ENCODE results near the gene FGD4. TPM values are rescaled to one million over a fixed set of nuclear protein-coding genes. Genes with fewer than 3 reads are reported as not detected.

FGD4 gene
- total RNA-seq, 4 donors from 2014 or later: 21.4 to 33.0 (median 26.9) TPM

GRCh38 chr12:32467959-32468863 lies 68.9 kb downstream of the FGD4 start:
- intact Hi-C loops (cut with DNase I): no loop called here
- DNase-seq (ENCODE audit: extremely low spot score): no peak

GRCh38 chr12:32470936-32471470 lies 71.6 kb downstream of the FGD4 start:
- Histone ChIP-seq H3K36me3 (no peaks in the 10 kb centered on the region), H3K27ac (replicated peaks in 1 of 4) (no peak overlapping the region), H3K4me1 (peaks cover 7 to 12% (median 8%) of the 10 kb centered on the region in 4 donors), H3K9me3 (no peaks in the 10 kb centered on the region), H3K27me3 (no peaks in the 10 kb centered on the region), H3K4me3 (no peak overlapping the region)
- WGBS: 89% methylated on average over 3 of the region's 3 CpGs
- no peak for DNase-seq (ENCODE audit: extremely low spot score)
- intact Hi-C loops (cut with DNase I): no loop called here
- no peak for TF ChIP-seq CTCF (IDR thresholded peaks at IDR 0.05)
- no peak for TF ChIP-seq POLR2AphosphoS5 (IDR thresholded peaks at IDR 0.05)
- TF ChIP-seq POLR2A (IDR thresholded peaks at IDR 0.05; ENCODE audit: low read depth): no peak
- TF ChIP-seq EP300 (IDR thresholded peaks at IDR 0.05): no peak

More at GRCh38 chr12:32467959-32468863, 68.9 kb downstream of the FGD4 start:
- no peak for TF ChIP-seq EP300 (IDR thresholded peaks at IDR 0.05)
- no peak for TF ChIP-seq POLR2A (IDR thresholded peaks at IDR 0.05; ENCODE audit: low read depth)
- no peak for TF ChIP-seq CTCF (IDR thresholded peaks at IDR 0.05)
- TF ChIP-seq POLR2AphosphoS5 (IDR thresholded peaks at IDR 0.05): no peak
- Histone ChIP-seq H3K27ac (replicated peaks in 1 of 4) (no peak overlapping the region), H3K9me3 (no peaks in the 10 kb centered on the region), H3K4me3 (no peak overlapping the region), H3K36me3 (no peaks in the 10 kb centered on the region), H3K4me1 (peaks cover 7 to 12% (median 8%) of the 10 kb centered on the region in 4 donors), H3K27me3 (no peaks in the 10 kb centered on the region)
- 59% methylated on average over 10 of the region's 10 CpGs for WGBS

GRCh38 chr12:32471591-32472001 lies 72.2 kb downstream of the FGD4 start:
- Histone ChIP-seq H3K27ac (replicated peaks in 1 of 4) (no peak overlapping the region), H3K4me1 (peaks cover 7 to 12% (median 8%) of the 10 kb centered on the region in 4 donors), H3K9me3 (no peaks in the 10 kb centered on the region), H3K36me3 (no peaks in the 10 kb centered on the region), H3K27me3 (no peaks in the 10 kb centered on the region), H3K4me3 (no peak overlapping the region)
- intact Hi-C loops (cut with DNase I): no loop called here
- WGBS: 80% methylated on average over 1 of the region's 1 CpG
- TF ChIP-seq POLR2A (IDR thresholded peaks at IDR 0.05; ENCODE audit: low read depth) (no peak), POLR2AphosphoS5 (IDR thresholded peaks at IDR 0.05) (no peak), CTCF (IDR thresholded peaks at IDR 0.05) (no peak), EP300 (IDR thresholded peaks at IDR 0.05) (no peak)
- DNase-seq (ENCODE audit: extremely low spot score): no peak

GRCh38 chr12:32475724-32476123 lies 76.4 kb downstream of the FGD4 start:
- Histone ChIP-seq H3K9me3 (no peaks in the 10 kb centered on the region), H3K27me3 (no peaks in the 10 kb centered on the region), H3K4me1 (no peaks in the 10 kb centered on the region), H3K27ac (replicated peaks in 1 of 4) (no peak overlapping the region), H3K4me3 (no peak overlapping the region), H3K36me3 (no peaks in the 10 kb centered on the region)
- intact Hi-C loops (cut with DNase I): no loop called here
- DNase-seq (ENCODE audit: extremely low spot score): no peak
- 83% methylated on average over 1 of the region's 1 CpG for WGBS
- TF ChIP-seq POLR2A (IDR thresholded peaks at IDR 0.05; ENCODE audit: low read depth): no peak
- TF ChIP-seq CTCF (IDR thresholded peaks at IDR 0.05): no peak
- TF ChIP-seq EP300 (IDR thresholded peaks at IDR 0.05): no peak
- TF ChIP-seq POLR2AphosphoS5 (IDR thresholded peaks at IDR 0.05): no peak
